Erythroblast (primary cell): ENCODE measurements around the gene SNRK.

Source experiments
- GATA1 ChIP-seq: IDR thresholded peaks from 2 replicates; pipeline ENCODE4 v1.6.1; 2011; ENCODE audit warnings: low read depth, mild to moderate bottlenecking, control low read depth, low read length, moderate library complexity
- POLR2A ChIP-seq: IDR thresholded peaks from 2 replicates; pipeline ENCODE4 v1.6.1; 2011; ENCODE audit warnings: mild to moderate bottlenecking, low read length

GRCh38 chr3:43298292-43298691 is 12.0 kb downstream of the SNRK start:
- TF ChIP-seq POLR2A (no peak), GATA1 (no peak)
